ENCODE measurements around the gene IL16. TPM values are rescaled to one million over a fixed set of nuclear protein-coding genes. Genes with fewer than 3 reads are reported as not detected.

Gene IL16
- total and polyA plus RNA-seq, 9 of the 15 experiments (the other 6 are each of a cell fraction or from before 2014, with no cell fraction given) = 1.4 to 18.8 (median 10.6) TPM

GRCh38 chr15:81314378-81314777 is 117.7 kb downstream of the IL16 start (continued):
- TF ChIP-seq CUX1 (CRISPR knock-in tag; IDR thresholded peaks at IDR 0.05) (no peak), E4F1 (CRISPR knock-in tag; IDR thresholded peaks at IDR 0.05; ENCODE audit: borderline replicate concordance) (no peak), HCFC1 (IDR thresholded peaks at IDR 0.05; ENCODE audit: low read depth, low read length) (no peak), SUPT5H (IDR thresholded peaks at IDR 0.05) (no peak), ZNF592 (IDR thresholded peaks at IDR 0.05) (no peak), KAT8 (IDR thresholded peaks at IDR 0.05; ENCODE audit: low read depth) (no peak), ZNF551 (CRISPR knock-in tag; IDR thresholded peaks at IDR 0.05) (no peak), SRSF1 (IDR thresholded peaks at IDR 0.05; ENCODE audit: low read depth, low read length) (no peak), ZBTB12 (CRISPR knock-in tag; IDR thresholded peaks at IDR 0.05) (no peak), NCOA2 (IDR thresholded peaks at IDR 0.05; ENCODE audit: partially characterized antibody in 2 of 2) (no peak), POLR2AphosphoS5 (IDR thresholded peaks at IDR 0.05; ENCODE audit: control insufficient read depth, insufficient read depth, low read depth, low read length) (no peak)
- TF ChIP-seq, protein P1, sequence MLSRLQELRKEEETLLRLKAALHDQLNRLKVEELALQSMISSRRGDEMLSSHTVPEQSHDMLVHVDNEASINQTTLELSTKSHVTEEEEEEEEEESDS (CRISPR knock-in tag; IDR thresholded peaks at IDR 0.05) = no peak
- TF ChIP-seq, protein P2, sequence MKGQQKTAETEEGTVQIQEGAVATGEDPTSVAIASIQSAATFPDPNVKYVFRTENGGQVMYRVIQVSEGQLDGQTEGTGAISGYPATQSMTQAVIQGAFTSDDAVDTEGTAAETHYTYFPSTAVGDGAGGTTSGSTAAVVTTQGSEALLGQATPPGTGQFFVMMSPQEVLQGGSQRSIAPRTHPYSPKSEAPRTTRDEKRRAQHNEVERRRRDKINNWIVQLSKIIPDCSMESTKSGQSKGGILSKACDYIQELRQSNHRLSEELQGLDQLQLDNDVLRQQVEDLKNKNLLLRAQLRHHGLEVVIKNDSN (CRISPR knock-in tag; IDR thresholded peaks at IDR 0.05) = no peak
